SK-N-SH (cell line): ENCODE data around the gene CFAP57.

ENCODE experiments used
- CTCF ChIP-seq: fragments of 200-600 bp; sonication (generic); IDR thresholded peaks from 2 replicates; pipeline ENCODE4 v1.6.1; 2017; ENCODE audit warnings: antibody characterized with exemption, mild to moderate bottlenecking, moderate library complexity
- EP300 ChIP-seq, 2 experiments: IDR thresholded peaks; 2 replicates each; pipeline versions ENCODE4 v1.4.0 to v1.6.1; 2012; ENCODE audit warnings: borderline replicate concordance in 1 of 2, low read depth in 1 of 2, low read length in 1 of 2
- GABPA ChIP-seq: IDR thresholded peaks from 2 replicates; pipeline ENCODE4 v1.4.0; 2012; ENCODE audit warnings: low read depth, mild to moderate bottlenecking
- GATA2 ChIP-seq: sonication (generic); formaldehyde crosslinking; IDR thresholded peaks from 2 replicates; pipeline ENCODE4 v1.5.0; 2020; ENCODE audit warnings: mild to moderate bottlenecking, missing genetic modification reagents
- JUND ChIP-seq: IDR thresholded peaks from 2 replicates; pipeline ENCODE4 v1.4.0; 2012
- NRF1 ChIP-seq: IDR thresholded peaks from 2 replicates; pipeline ENCODE4 v1.6.1; 2012; ENCODE audit warnings: low read depth, mild to moderate bottlenecking, low read length
- RCOR1 ChIP-seq: fragments of 150-350 bp; IDR thresholded peaks from 2 replicates; pipeline ENCODE4 v1.6.1; 2017; ENCODE audit warnings: antibody characterized with exemption, low read length
- RFX5 ChIP-seq: IDR thresholded peaks from 2 replicates; pipeline ENCODE4 v1.6.1; 2012; ENCODE audit warnings: mild to moderate bottlenecking, improper control_type of control experiment, low read length
- TAF1 ChIP-seq: IDR thresholded peaks from 2 replicates; pipeline ENCODE4 v1.6.1; 2012; ENCODE audit warnings: low read depth, mild to moderate bottlenecking, low read length, moderate library complexity, borderline replicate concordance
- TF ChIP-seq, protein P1 (sequence below): IDR thresholded peaks from 2 replicates; pipeline ENCODE4 v1.6.1; 2012; ENCODE audit warnings: mild to moderate bottlenecking, low read depth, low read length, moderate library complexity

GRCh38 chr1:43156026-43156425 is 16.1 kb upstream of the CFAP57 start:
- TF ChIP-seq GABPA = no peak
- no peak for TF ChIP-seq GATA2 (CRISPR knock-in tag)
- TF ChIP-seq CTCF = no peak
- no peak for TF ChIP-seq TAF1
- TF ChIP-seq, protein P1, sequence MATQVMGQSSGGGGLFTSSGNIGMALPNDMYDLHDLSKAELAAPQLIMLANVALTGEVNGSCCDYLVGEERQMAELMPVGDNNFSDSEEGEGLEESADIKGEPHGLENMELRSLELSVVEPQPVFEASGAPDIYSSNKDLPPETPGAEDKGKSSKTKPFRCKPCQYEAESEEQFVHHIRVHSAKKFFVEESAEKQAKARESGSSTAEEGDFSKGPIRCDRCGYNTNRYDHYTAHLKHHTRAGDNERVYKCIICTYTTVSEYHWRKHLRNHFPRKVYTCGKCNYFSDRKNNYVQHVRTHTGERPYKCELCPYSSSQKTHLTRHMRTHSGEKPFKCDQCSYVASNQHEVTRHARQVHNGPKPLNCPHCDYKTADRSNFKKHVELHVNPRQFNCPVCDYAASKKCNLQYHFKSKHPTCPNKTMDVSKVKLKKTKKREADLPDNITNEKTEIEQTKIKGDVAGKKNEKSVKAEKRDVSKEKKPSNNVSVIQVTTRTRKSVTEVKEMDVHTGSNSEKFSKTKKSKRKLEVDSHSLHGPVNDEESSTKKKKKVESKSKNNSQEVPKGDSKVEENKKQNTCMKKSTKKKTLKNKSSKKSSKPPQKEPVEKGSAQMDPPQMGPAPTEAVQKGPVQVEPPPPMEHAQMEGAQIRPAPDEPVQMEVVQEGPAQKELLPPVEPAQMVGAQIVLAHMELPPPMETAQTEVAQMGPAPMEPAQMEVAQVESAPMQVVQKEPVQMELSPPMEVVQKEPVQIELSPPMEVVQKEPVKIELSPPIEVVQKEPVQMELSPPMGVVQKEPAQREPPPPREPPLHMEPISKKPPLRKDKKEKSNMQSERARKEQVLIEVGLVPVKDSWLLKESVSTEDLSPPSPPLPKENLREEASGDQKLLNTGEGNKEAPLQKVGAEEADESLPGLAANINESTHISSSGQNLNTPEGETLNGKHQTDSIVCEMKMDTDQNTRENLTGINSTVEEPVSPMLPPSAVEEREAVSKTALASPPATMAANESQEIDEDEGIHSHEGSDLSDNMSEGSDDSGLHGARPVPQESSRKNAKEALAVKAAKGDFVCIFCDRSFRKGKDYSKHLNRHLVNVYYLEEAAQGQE = no peak
- no peak for TF ChIP-seq RCOR1
- no peak for TF ChIP-seq RFX5
- TF ChIP-seq JUND = no peak
- no peak for TF ChIP-seq EP300 (IDR thresholded peaks at IDR 0.05; ENCODE audit: borderline replicate concordance in 1 of 2, low read depth in 1 of 2, low read length in 1 of 2)
- TF ChIP-seq NRF1 = no peak
